Panc1 (cell line): ENCODE measurements around the gene FOXI2. TPM values are rescaled to one million over a fixed set of nuclear protein-coding genes. Genes with fewer than 3 reads are reported as not detected.

Experiments
- ATAC-seq: fragments of 200-7000 bp; cut with Tn5 transposase; 2 replicates; pipeline ENCODE4 v1.9.1; 2020; ENCODE audit warnings: mild to moderate bottlenecking, moderate library complexity
- BruUV-seq: library from RNA; stranded (reverse); fragments of 400-500 nt; replicated peaks from 2 replicates; lab custom pipeline; 2021; lab: Mats Ljungman, UMichigan
- CTCF ChIA-PET: fragments of 300-600 bp; sonication (Branson Sonifier 250); formaldehyde crosslinking; loops from one replicate; lab custom pipeline; 2022; ENCODE audit warnings: antibody characterized with exemption; lab: Charles Lee
- POLR2A ChIA-PET: fragments of 300-600 bp; sonication (Branson Sonifier 250); formaldehyde crosslinking; loops from one replicate; lab custom pipeline; 2022; ENCODE audit warnings: antibody characterized with exemption; lab: Charles Lee
- DNase-seq: peaks from one replicate; pipeline ENCODE4 v3.0.0-alpha.2; 2010; ENCODE audit warnings: low read depth, low spot score
- H3K27ac ChIP-seq: 2 replicates; pipeline ENCODE4 v1.5.1; 2011; ENCODE audit warnings: mild to moderate bottlenecking, low read length, inconsistent platforms
- H3K27me3 ChIP-seq: fragments of 200-500 bp; sonication (Bioruptor generic); 2 replicates; pipeline ENCODE4 v1.6.0; 2014; ENCODE audit warnings: low read length, inconsistent platforms; ENCODE audit not compliant: control insufficient read depth, insufficient read depth
- H3K36me3 ChIP-seq: fragments of 200-500 bp; sonication (Bioruptor generic); 2 replicates; pipeline ENCODE4 v1.5.1; 2014; ENCODE audit warnings: inconsistent platforms, mild to moderate bottlenecking, low read length, moderate library complexity; ENCODE audit not compliant: control insufficient read depth, insufficient read depth
- H3K4me1 ChIP-seq: 2 replicates; pipeline ENCODE4 v1.5.1; 2011; ENCODE audit warnings: inconsistent platforms, mild to moderate bottlenecking, low read length, moderate library complexity; ENCODE audit not compliant: control insufficient read depth, insufficient read depth
- H3K4me3 ChIP-seq, 2 experiments: 2 replicates each; pipeline ENCODE4 v1.5.1; 2011 to 2012; ENCODE audit warnings: low read depth in 2 of 2, low read length in 2 of 2, mild to moderate bottlenecking in 2 of 2, inconsistent platforms in 1 of 2, moderate library complexity in 1 of 2
- H3K9me3 ChIP-seq: fragments of 200-500 bp; sonication (Bioruptor generic); 2 replicates; pipeline ENCODE4 v1.5.1; 2014; ENCODE audit warnings: low read depth, mild to moderate bottlenecking, inconsistent platforms, low read length, moderate library complexity; ENCODE audit not compliant: control insufficient read depth, insufficient read depth
- POLR2AphosphoS5 ChIP-seq: IDR thresholded peaks from 2 replicates; pipeline ENCODE4 v1.6.1; 2012; ENCODE audit warnings: mild to moderate bottlenecking, low read depth, low read length, moderate library complexity
- SIN3A ChIP-seq: IDR thresholded peaks from 2 replicates; pipeline ENCODE4 v1.6.1; 2012; ENCODE audit warnings: low read depth, mild to moderate bottlenecking, low read length, moderate library complexity, borderline replicate concordance; ENCODE audit not compliant: insufficient read depth
- TCF7L2 ChIP-seq: IDR thresholded peaks from 2 replicates; pipeline ENCODE4 v1.6.1; 2011; ENCODE audit warnings: mild to moderate bottlenecking, low read depth, low read length, inconsistent platforms
- in situ Hi-C: cut with HindIII; loops from 2 replicates; pipeline ENCODE4 v1.10.0; 2016; ENCODE audit warnings: low sequenced_read_pairs, low pct_unique_long_range_greater_than_20kb
- intact Hi-C: fragments of 100-400 bp; cut with micrococcal nuclease; formaldehyde crosslinking; loops from one replicate; pipeline ENCODE4 v1.10.0; 2022; ENCODE audit not compliant: unreplicated experiment
- total RNA-seq: library from RNA; stranded (reverse); gene quantifications from one replicate; pipeline ENCODE4 v1.2.1, GENCODE V29; 2021; ENCODE audit not compliant: unreplicated experiment
- TF ChIP-seq, protein P1 (sequence below), 2 experiments: IDR thresholded peaks; 2 replicates each; pipeline ENCODE4 v1.6.1; 2011 to 2012; ENCODE audit warnings: low read depth in 2 of 2, control low read depth in 1 of 2, low read length in 1 of 2, mild to moderate bottlenecking in 1 of 2, moderate library complexity in 1 of 2; ENCODE audit not compliant: insufficient read depth in 1 of 2
- TF ChIP-seq, protein P2 (sequence below): fragments of 450-650 bp; IDR thresholded peaks from 2 replicates; pipeline ENCODE4 v1.5.1; 2017; ENCODE audit warnings: mild to moderate bottlenecking

The FOXI2 gene
- total RNA-seq, 1 experiment from 2014 or later: not detected

DNA sequence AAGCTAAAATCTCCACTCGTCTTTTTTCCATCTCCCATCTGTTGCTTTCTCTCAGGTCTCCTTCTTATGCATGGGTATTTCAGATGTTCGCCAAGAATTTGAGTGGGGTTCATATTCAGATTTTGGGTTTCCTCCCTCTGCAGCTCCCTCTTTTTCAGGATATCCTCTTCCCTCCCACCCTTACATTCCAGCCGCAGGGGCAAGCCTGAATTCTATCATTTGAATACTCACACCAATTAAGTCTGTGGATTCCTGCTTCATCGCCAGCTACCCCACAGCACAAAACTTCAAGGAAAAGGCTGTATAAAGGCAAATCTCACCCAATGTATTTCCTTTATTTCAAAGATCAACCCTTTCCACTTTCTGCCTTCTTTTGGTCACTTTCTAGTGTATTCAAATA lies 41.6 kb upstream of the FOXI2 start:
- Histone ChIP-seq H3K27me3 (peaks cover 13% of the 10 kb centered on the region), H3K4me3 (no peak overlapping the region), H3K36me3 (no peaks in the 10 kb centered on the region), H3K4me1 (no peaks in the 10 kb centered on the region), H3K27ac (no peak overlapping the region), H3K9me3 (no peaks in the 10 kb centered on the region)
- in situ Hi-C loops (no loop called here), intact Hi-C loops (no loop called here)
- no peak for TF ChIP-seq SIN3A
- no peak for TF ChIP-seq POLR2AphosphoS5
- TF ChIP-seq, protein P1, sequence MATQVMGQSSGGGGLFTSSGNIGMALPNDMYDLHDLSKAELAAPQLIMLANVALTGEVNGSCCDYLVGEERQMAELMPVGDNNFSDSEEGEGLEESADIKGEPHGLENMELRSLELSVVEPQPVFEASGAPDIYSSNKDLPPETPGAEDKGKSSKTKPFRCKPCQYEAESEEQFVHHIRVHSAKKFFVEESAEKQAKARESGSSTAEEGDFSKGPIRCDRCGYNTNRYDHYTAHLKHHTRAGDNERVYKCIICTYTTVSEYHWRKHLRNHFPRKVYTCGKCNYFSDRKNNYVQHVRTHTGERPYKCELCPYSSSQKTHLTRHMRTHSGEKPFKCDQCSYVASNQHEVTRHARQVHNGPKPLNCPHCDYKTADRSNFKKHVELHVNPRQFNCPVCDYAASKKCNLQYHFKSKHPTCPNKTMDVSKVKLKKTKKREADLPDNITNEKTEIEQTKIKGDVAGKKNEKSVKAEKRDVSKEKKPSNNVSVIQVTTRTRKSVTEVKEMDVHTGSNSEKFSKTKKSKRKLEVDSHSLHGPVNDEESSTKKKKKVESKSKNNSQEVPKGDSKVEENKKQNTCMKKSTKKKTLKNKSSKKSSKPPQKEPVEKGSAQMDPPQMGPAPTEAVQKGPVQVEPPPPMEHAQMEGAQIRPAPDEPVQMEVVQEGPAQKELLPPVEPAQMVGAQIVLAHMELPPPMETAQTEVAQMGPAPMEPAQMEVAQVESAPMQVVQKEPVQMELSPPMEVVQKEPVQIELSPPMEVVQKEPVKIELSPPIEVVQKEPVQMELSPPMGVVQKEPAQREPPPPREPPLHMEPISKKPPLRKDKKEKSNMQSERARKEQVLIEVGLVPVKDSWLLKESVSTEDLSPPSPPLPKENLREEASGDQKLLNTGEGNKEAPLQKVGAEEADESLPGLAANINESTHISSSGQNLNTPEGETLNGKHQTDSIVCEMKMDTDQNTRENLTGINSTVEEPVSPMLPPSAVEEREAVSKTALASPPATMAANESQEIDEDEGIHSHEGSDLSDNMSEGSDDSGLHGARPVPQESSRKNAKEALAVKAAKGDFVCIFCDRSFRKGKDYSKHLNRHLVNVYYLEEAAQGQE (IDR thresholded peaks at IDR 0.05; ENCODE audit: insufficient read depth in 1 of 2, low read depth in 2 of 2, low read length in 1 of 2): no peak
- no peak for TF ChIP-seq TCF7L2
- TF ChIP-seq, protein P2, sequence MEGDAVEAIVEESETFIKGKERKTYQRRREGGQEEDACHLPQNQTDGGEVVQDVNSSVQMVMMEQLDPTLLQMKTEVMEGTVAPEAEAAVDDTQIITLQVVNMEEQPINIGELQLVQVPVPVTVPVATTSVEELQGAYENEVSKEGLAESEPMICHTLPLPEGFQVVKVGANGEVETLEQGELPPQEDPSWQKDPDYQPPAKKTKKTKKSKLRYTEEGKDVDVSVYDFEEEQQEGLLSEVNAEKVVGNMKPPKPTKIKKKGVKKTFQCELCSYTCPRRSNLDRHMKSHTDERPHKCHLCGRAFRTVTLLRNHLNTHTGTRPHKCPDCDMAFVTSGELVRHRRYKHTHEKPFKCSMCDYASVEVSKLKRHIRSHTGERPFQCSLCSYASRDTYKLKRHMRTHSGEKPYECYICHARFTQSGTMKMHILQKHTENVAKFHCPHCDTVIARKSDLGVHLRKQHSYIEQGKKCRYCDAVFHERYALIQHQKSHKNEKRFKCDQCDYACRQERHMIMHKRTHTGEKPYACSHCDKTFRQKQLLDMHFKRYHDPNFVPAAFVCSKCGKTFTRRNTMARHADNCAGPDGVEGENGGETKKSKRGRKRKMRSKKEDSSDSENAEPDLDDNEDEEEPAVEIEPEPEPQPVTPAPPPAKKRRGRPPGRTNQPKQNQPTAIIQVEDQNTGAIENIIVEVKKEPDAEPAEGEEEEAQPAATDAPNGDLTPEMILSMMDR: no peak
- CTCF ChIA-PET: interaction anchor here (0.5 kb wide), 1 partner anchor 1358 kb away, joined by 5 read pairs; no protein-coding TSS in a partner anchor
- POLR2A ChIA-PET: no interaction called here
- no peak for ATAC-seq
- BruUV-seq: no TSS peak
- no peak for DNase-seq

DNA sequence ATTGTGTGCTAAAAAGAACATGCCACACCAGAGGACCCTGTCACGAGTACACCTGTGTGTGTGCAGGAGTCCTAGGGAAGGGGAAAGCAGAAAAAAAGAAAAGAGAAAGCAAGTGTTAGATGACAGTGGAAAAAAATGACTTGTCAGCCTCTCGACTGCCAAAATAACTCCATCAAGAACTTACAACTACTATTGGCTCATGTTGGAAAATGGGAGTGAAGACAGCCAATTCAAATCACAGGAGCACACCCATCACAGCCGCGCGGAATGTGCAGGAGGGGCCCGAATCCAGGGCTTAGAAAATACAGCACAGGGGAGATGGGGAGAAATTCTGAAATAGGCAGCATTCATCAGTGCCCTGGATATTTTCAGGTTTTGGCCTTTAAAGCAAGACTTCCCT lies 38.1 kb upstream of the FOXI2 start:
- Histone ChIP-seq H3K36me3 (no peaks in the 10 kb centered on the region), H3K27me3 (peaks cover 5% of the 10 kb centered on the region), H3K4me3 (no peak overlapping the region), H3K27ac (no peak overlapping the region), H3K9me3 (no peaks in the 10 kb centered on the region), H3K4me1 (no peaks in the 10 kb centered on the region)
- in situ Hi-C loops: no loop called here
- POLR2A ChIA-PET: interaction anchor here (0.6 kb wide), 1 partner anchor 287 kb away, joined by 3 read pairs; no protein-coding TSS in a partner anchor
- no TSS peak for BruUV-seq
- ATAC-seq (no peak), DNase-seq (no peak)
- TF ChIP-seq SIN3A: no peak
- TF ChIP-seq POLR2AphosphoS5: no peak
- TF ChIP-seq, protein P2: no peak
- no peak for TF ChIP-seq TCF7L2
- TF ChIP-seq, protein P1 (IDR thresholded peaks at IDR 0.05; ENCODE audit: insufficient read depth in 1 of 2, low read depth in 2 of 2, low read length in 1 of 2): no peak
- intact Hi-C loops: no loop called here
- CTCF ChIA-PET: no interaction called here
